ENCODE measurements around the gene SLC27A1. TPM values are rescaled to one million over a fixed set of nuclear protein-coding genes. Genes with fewer than 3 reads are reported as not detected.

SLC27A1 gene
- total and polyA plus RNA-seq, 4 donors = 2.4 to 7.4 (median 4.0) TPM

GRCh38 chr19:17532116-17532515, 61.8 kb downstream of the SLC27A1 start:
- DNase-seq (ENCODE audit: low spot score) = no peak
- H3K9me3 ChIP-seq (ENCODE audit: control insufficient read depth in 4 of 4, low read length in 3 of 4) = peaks cover 0 to 6% (median 2%) of the 10 kb centered on the region in 4 donors
- WGBS = 84% methylated on average over 16 of the region's 16 CpGs

GRCh38 chr19:17532557-17532956, 62.2 kb downstream of the SLC27A1 start:
- DNase-seq (ENCODE audit: low spot score) = no peak

More at GRCh38 chr19:17532116-17532515, 61.8 kb downstream of the SLC27A1 start:
- Histone ChIP-seq H3K9ac (ENCODE audit: low read depth in 1 of 2, low read length in 2 of 2) (no peak overlapping the region), H3K27ac (ENCODE audit: low read depth in 1 of 2, low read length in 2 of 2) (no peak overlapping the region), H3K4me1 (ENCODE audit: control insufficient read depth in 4 of 4, insufficient read depth in 4 of 4, low read length in 3 of 4) (no peaks in the 10 kb centered on the region), H3K4me3 (ENCODE audit: low read depth in 1 of 3, low read length in 3 of 3) (no peak overlapping the region), H3K27me3 (ENCODE audit: control insufficient read depth in 4 of 4, insufficient read depth in 4 of 4, low read length in 3 of 4) (peaks cover 0 to 5% (median 0%) of the 10 kb centered on the region in 4 donors), H3K36me3 (ENCODE audit: control insufficient read depth in 4 of 4, insufficient read depth in 3 of 4, low read depth in 1 of 4, low read length in 3 of 4) (no peaks in the 10 kb centered on the region)
- no peak for TF ChIP-seq SP1 (IDR thresholded peaks at IDR 0.05)
- TF ChIP-seq HNF4G (IDR thresholded peaks at IDR 0.05) = no peak
- TF ChIP-seq YY1 (IDR thresholded peaks at IDR 0.05) = no peak

More at GRCh38 chr19:17532557-17532956, 62.2 kb downstream of the SLC27A1 start:
- TF ChIP-seq REST (IDR thresholded peaks at IDR 0.05) = no peak
- TF ChIP-seq SP1 (IDR thresholded peaks at IDR 0.05) = no peak
- no peak for TF ChIP-seq FOXA1 (IDR thresholded peaks at IDR 0.05)
- TF ChIP-seq EGR1 (IDR thresholded peaks at IDR 0.05; ENCODE audit: low read depth in 2 of 2) = no peak
- no peak for TF ChIP-seq ZBTB33 (IDR thresholded peaks at IDR 0.05)
- TF ChIP-seq, protein P1, sequence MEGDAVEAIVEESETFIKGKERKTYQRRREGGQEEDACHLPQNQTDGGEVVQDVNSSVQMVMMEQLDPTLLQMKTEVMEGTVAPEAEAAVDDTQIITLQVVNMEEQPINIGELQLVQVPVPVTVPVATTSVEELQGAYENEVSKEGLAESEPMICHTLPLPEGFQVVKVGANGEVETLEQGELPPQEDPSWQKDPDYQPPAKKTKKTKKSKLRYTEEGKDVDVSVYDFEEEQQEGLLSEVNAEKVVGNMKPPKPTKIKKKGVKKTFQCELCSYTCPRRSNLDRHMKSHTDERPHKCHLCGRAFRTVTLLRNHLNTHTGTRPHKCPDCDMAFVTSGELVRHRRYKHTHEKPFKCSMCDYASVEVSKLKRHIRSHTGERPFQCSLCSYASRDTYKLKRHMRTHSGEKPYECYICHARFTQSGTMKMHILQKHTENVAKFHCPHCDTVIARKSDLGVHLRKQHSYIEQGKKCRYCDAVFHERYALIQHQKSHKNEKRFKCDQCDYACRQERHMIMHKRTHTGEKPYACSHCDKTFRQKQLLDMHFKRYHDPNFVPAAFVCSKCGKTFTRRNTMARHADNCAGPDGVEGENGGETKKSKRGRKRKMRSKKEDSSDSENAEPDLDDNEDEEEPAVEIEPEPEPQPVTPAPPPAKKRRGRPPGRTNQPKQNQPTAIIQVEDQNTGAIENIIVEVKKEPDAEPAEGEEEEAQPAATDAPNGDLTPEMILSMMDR (IDR thresholded peaks at IDR 0.05; ENCODE audit: low read depth, low read length, missing input control) = no peak
- no peak for TF ChIP-seq YY1 (IDR thresholded peaks at IDR 0.05)
- no peak for TF ChIP-seq RXRA (IDR thresholded peaks at IDR 0.05)
- TF ChIP-seq, protein P2, sequence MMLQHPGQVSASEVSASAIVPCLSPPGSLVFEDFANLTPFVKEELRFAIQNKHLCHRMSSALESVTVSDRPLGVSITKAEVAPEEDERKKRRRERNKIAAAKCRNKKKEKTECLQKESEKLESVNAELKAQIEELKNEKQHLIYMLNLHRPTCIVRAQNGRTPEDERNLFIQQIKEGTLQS (IDR thresholded peaks at IDR 0.05) = no peak
- no peak for TF ChIP-seq RAD21 (IDR thresholded peaks at IDR 0.05)
- TF ChIP-seq NR2F2 (IDR thresholded peaks at IDR 0.05) = no peak
- TF ChIP-seq HNF4A (conservative IDR thresholded peaks at IDR 0.05) = no peak
- H3K27me3 ChIP-seq (ENCODE audit: control insufficient read depth in 4 of 4, insufficient read depth in 4 of 4, low read length in 3 of 4) = peaks cover 0 to 5% (median 0%) of the 10 kb centered on the region in 4 donors
- H3K9ac ChIP-seq (ENCODE audit: low read depth in 1 of 2, low read length in 2 of 2) = no peak overlapping the region
- peaks cover 0 to 6% (median 2%) of the 10 kb centered on the region in 4 donors for H3K9me3 ChIP-seq (ENCODE audit: control insufficient read depth in 4 of 4, low read length in 3 of 4)
- whole genome bisulfite sequencing = 59% methylated on average over 7 of the region's 7 CpGs
- no peak overlapping the region for H3K27ac ChIP-seq (ENCODE audit: low read depth in 1 of 2, low read length in 2 of 2)
- H3K4me3 ChIP-seq (ENCODE audit: low read depth in 1 of 3, low read length in 3 of 3) = no peak overlapping the region
- H3K36me3 ChIP-seq (ENCODE audit: control insufficient read depth in 4 of 4, insufficient read depth in 3 of 4, low read depth in 1 of 4, low read length in 3 of 4) = no peaks in the 10 kb centered on the region
- no peaks in the 10 kb centered on the region for H3K4me1 ChIP-seq (ENCODE audit: control insufficient read depth in 4 of 4, insufficient read depth in 4 of 4, low read length in 3 of 4)

Data from liver (tissue), 9 donors.